ENCODE measurements around the gene MAP3K2.

MAP3K2 gene

GRCh38 chr2:127392133-127392827 lies 4.5 kb upstream of the MAP3K2 start:
- Histone ChIP-seq H3K9me3 (no peaks in the 10 kb centered on the region), H3K36me3 (replicated peaks) (no peaks in the 10 kb centered on the region), H3K27me3 (ENCODE audit: low read depth) (no peaks in the 10 kb centered on the region), H3K4me3 (no peak overlapping the region), H3K4me1 (peaks cover 8% of the 10 kb centered on the region)
- in situ Hi-C loops (cut with MboI; ENCODE audit: low sequenced_read_pairs): no loop called here
- DNase-seq (ENCODE audit: low spot score in 2 of 2): no peak

GRCh38 chr2:127389778-127390435 lies 2.1 kb upstream of the MAP3K2 start:
- H3K9me3 ChIP-seq: no peaks in the 10 kb centered on the region
- peaks cover 11% of the 10 kb centered on the region for H3K4me1 ChIP-seq
- no peak for DNase-seq (ENCODE audit: low spot score in 2 of 2)
- in situ Hi-C loops (cut with MboI; ENCODE audit: low sequenced_read_pairs): no loop called here
- H3K36me3 ChIP-seq (replicated peaks): no peaks in the 10 kb centered on the region
- H3K4me3 ChIP-seq: no peak overlapping the region
- no peaks in the 10 kb centered on the region for H3K27me3 ChIP-seq (ENCODE audit: low read depth)

- Histone ChIP-seq H3K4me1 (peaks cover 11% of the 10 kb centered on the region), H3K27me3 (ENCODE audit: low read depth) (no peaks in the 10 kb centered on the region), H3K4me3 (peak overlapping the region; percentile 31), H3K9me3 (no peaks in the 10 kb centered on the region), H3K36me3 (replicated peaks) (no peaks in the 10 kb centered on the region)
- in situ Hi-C loops (cut with MboI; ENCODE audit: low sequenced_read_pairs): no loop called here
- no peak for DNase-seq (ENCODE audit: low spot score in 2 of 2)
Measured at GRCh38 chr2:127388423-127389164, 819 bp upstream of the MAP3K2 start.

GRCh38 chr2:127386764-127387654 lies 766 bp downstream of the MAP3K2 start:
- H3K4me3 ChIP-seq: peak overlapping the region; percentile 85
- peaks cover 11% of the 10 kb centered on the region for H3K4me1 ChIP-seq
- in situ Hi-C loops (cut with MboI; ENCODE audit: low sequenced_read_pairs): no loop called here
- no peaks in the 10 kb centered on the region for H3K9me3 ChIP-seq
- H3K27me3 ChIP-seq (ENCODE audit: low read depth): no peaks in the 10 kb centered on the region
- peak; percentile 78 to 90 for DNase-seq (ENCODE audit: low spot score in 2 of 2)
- no peaks in the 10 kb centered on the region for H3K36me3 ChIP-seq (replicated peaks)

GRCh38 chr2:127386246-127386645 lies 1.5 kb downstream of the MAP3K2 start:
- Histone ChIP-seq H3K27me3 (ENCODE audit: low read depth) (no peaks in the 10 kb centered on the region), H3K9me3 (no peaks in the 10 kb centered on the region), H3K4me3 (peak overlapping the region; percentile 85), H3K4me1 (peaks cover 11% of the 10 kb centered on the region), H3K36me3 (replicated peaks) (no peaks in the 10 kb centered on the region)
- in situ Hi-C loops (cut with MboI; ENCODE audit: low sequenced_read_pairs): no loop called here
- DNase-seq (ENCODE audit: low spot score in 2 of 2): no peak

- Histone ChIP-seq H3K9me3 (no peaks in the 10 kb centered on the region), H3K27me3 (ENCODE audit: low read depth) (no peaks in the 10 kb centered on the region), H3K4me3 (no peak overlapping the region), H3K36me3 (replicated peaks) (no peaks in the 10 kb centered on the region), H3K4me1 (peaks cover 11% of the 10 kb centered on the region)
- DNase-seq (ENCODE audit: low spot score in 2 of 2): no peak
- in situ Hi-C loops (cut with MboI; ENCODE audit: low sequenced_read_pairs): no loop called here
Measured at GRCh38 chr2:127384529-127384928, 3.2 kb downstream of the MAP3K2 start.

- H3K9me3 ChIP-seq: no peaks in the 10 kb centered on the region
- DNase-seq (ENCODE audit: low spot score in 2 of 2): no peak
- in situ Hi-C loops (cut with MboI; ENCODE audit: low sequenced_read_pairs): no loop called here
- no peak overlapping the region for H3K4me3 ChIP-seq
- H3K36me3 ChIP-seq (replicated peaks): no peaks in the 10 kb centered on the region
- H3K27me3 ChIP-seq (ENCODE audit: low read depth): no peaks in the 10 kb centered on the region
- H3K4me1 ChIP-seq: peaks cover 3% of the 10 kb centered on the region; the same call in 1 of the 2 replicates
Measured at GRCh38 chr2:127382831-127383230, 4.9 kb downstream of the MAP3K2 start.

GRCh38 chr2:127381762-127382161 lies 6.0 kb downstream of the MAP3K2 start:
- Histone ChIP-seq H3K9me3 (no peaks in the 10 kb centered on the region), H3K4me3 (no peak overlapping the region), H3K4me1 (peaks cover 3% of the 10 kb centered on the region; the same call in 1 of the 2 replicates), H3K36me3 (replicated peaks) (no peaks in the 10 kb centered on the region), H3K27me3 (ENCODE audit: low read depth) (no peaks in the 10 kb centered on the region)
- no peak for DNase-seq (ENCODE audit: low spot score in 2 of 2)
- in situ Hi-C loops (cut with MboI; ENCODE audit: low sequenced_read_pairs): no loop called here

- in situ Hi-C loops (cut with MboI; ENCODE audit: low sequenced_read_pairs): no loop called here
- Histone ChIP-seq H3K27me3 (ENCODE audit: low read depth) (no peaks in the 10 kb centered on the region), H3K9me3 (no peaks in the 10 kb centered on the region), H3K4me1 (peaks cover 3% of the 10 kb centered on the region), H3K4me3 (no peak overlapping the region), H3K36me3 (replicated peaks) (no peaks in the 10 kb centered on the region)
- no peak for DNase-seq (ENCODE audit: low spot score in 2 of 2)
Measured at GRCh38 chr2:127379712-127380355, 7.9 kb downstream of the MAP3K2 start.

GRCh38 chr2:127378720-127379119 lies 9.1 kb downstream of the MAP3K2 start:
- Histone ChIP-seq H3K27me3 (ENCODE audit: low read depth) (no peaks in the 10 kb centered on the region), H3K36me3 (replicated peaks) (no peaks in the 10 kb centered on the region), H3K4me3 (no peak overlapping the region), H3K9me3 (no peaks in the 10 kb centered on the region), H3K4me1 (peaks cover 6% of the 10 kb centered on the region)
- no peak for DNase-seq (ENCODE audit: low spot score in 2 of 2)
- in situ Hi-C loops (cut with MboI; ENCODE audit: low sequenced_read_pairs): no loop called here

- in situ Hi-C loops (cut with MboI; ENCODE audit: low sequenced_read_pairs): no loop called here
- no peaks in the 10 kb centered on the region; the same call in 1 of the 2 replicates for H3K9me3 ChIP-seq
Measured at GRCh38 chr2:127377262-127377661, 10.5 kb downstream of the MAP3K2 start.

GRCh38 chr2:127376257-127376656 lies 11.5 kb downstream of the MAP3K2 start:
- in situ Hi-C loops (cut with MboI; ENCODE audit: low sequenced_read_pairs): no loop called here
- no peaks in the 10 kb centered on the region for H3K27me3 ChIP-seq (ENCODE audit: low read depth)
- no peaks in the 10 kb centered on the region; the same call in 1 of the 2 replicates for H3K9me3 ChIP-seq
- H3K4me1 ChIP-seq: peaks cover 26% of the 10 kb centered on the region
- H3K4me3 ChIP-seq: no peak overlapping the region
- no peak for DNase-seq (ENCODE audit: low spot score in 2 of 2)
- no peaks in the 10 kb centered on the region for H3K36me3 ChIP-seq (replicated peaks)

More at GRCh38 chr2:127377262-127377661, 10.5 kb downstream of the MAP3K2 start:
- H3K4me1 ChIP-seq: peaks cover 16% of the 10 kb centered on the region
- H3K36me3 ChIP-seq (replicated peaks): no peaks in the 10 kb centered on the region
- DNase-seq (ENCODE audit: low spot score in 2 of 2): no peak
- no peak overlapping the region for H3K4me3 ChIP-seq
- no peaks in the 10 kb centered on the region for H3K27me3 ChIP-seq (ENCODE audit: low read depth)
